ENCODE data around the gene LMOD3.
A peak's percentile ranks its signal among the peaks of the same experiment; 100 is the strongest.

Gene LMOD3

DNA sequence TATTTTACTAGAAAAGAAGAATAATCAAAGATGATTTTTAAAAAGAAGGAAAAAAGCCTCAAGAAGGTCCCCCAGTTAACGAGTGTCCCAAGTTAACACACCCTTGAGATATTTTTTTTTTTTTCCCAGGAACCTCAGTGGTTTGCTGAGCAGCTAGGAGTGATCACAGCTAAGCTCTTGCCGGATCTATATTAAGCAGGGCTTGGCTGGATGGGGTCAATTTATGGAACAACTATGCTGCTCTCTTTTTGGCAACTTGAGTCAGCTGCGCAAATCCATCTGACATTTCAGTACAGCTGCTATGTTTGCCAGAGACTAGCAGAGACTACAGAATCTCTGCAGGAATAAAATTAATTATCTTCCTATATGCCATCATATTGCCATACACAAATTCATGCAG is at the start of gene LMOD3:
Gene LMOD3, minus strand, starts transcription at position 193 of the 400 bp plus-strand sequence. CDS start 209 bp downstream, outside the sequence.
- no peak for DNase-seq (ENCODE audit: low spot score)

DNA sequence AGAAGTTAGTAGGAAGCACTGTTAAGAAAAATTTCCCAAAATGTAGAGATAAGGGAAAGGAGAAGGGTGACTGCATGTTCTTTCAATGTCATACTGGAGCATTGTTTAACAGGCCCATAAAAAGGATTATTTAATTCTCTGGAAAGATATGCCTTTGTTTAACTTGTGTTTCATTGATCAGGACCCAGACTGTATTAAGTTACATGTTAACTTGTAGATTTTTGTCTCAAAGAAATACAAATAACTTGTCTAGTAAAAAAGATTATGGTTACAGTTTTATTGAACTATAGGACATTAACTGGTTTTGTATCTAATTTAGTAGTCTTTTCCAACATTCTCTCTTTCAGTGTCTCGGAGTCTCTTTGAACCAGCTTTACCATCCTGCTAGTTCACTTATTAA is 49.7 kb upstream of the LMOD3 start:
- no peak for DNase-seq (ENCODE audit: low spot score)

DNA sequence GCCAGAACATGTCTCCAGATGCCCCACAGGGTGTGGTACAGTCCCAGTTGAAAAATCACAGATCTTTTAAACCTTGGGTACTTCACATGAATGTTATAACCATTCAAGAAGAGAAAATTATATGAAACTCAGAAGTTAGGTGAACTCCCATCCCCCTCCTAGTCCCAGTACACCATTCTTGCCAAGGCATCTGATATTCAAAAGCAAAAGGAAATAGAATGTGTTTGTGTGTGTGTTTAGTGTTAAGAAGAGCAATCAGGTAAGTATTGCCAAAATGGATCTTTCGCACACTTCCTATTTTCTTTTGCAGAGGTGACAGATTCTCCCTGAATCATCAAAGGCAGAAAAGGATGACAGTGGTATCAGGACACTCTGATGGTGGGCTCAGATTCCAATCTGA is 44.1 kb upstream of the LMOD3 start:
- no peak for DNase-seq (ENCODE audit: low spot score)

DNA sequence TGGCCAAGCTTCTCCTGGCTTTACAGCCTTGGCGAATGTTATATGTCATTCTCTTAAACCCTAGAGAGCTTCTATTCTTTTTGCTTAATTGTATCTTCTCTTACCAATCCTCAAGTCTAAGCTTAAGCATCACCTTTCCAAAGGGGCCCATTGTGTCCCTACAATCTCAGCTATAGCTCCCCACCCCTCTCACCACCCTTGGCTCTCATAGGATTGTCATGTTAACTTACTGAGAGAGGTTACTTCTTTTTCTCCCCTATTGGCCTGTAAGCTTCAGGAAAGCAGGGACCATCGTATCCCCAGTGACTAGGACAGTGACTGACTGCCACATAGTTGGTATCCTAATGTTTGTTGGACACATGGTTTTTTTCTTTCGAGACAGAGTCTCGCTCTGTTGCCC is 43.3 kb upstream of the LMOD3 start:
- no peak for DNase-seq (ENCODE audit: low spot score)

DNA sequence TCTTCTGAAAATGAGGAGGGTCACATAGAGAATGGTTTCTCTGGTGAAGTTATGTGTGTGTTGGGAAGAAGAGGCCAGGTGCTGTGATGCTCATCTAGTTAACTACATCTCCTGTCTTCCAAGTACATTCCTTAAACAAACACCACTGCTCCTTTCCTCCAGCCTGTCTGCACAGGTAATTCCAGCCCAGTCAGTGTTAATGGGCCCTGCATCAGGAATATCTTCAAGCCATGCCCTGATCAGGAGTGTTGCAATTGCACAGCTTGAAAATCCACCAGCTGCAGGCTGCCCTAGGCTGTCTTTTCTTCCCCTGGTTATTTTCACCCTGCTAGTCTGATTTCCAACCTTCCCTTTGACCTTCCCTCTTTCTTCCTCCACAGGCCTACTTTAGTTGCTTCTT is 41.9 kb upstream of the LMOD3 start:
- DNase-seq (ENCODE audit: low spot score): no peak

DNA sequence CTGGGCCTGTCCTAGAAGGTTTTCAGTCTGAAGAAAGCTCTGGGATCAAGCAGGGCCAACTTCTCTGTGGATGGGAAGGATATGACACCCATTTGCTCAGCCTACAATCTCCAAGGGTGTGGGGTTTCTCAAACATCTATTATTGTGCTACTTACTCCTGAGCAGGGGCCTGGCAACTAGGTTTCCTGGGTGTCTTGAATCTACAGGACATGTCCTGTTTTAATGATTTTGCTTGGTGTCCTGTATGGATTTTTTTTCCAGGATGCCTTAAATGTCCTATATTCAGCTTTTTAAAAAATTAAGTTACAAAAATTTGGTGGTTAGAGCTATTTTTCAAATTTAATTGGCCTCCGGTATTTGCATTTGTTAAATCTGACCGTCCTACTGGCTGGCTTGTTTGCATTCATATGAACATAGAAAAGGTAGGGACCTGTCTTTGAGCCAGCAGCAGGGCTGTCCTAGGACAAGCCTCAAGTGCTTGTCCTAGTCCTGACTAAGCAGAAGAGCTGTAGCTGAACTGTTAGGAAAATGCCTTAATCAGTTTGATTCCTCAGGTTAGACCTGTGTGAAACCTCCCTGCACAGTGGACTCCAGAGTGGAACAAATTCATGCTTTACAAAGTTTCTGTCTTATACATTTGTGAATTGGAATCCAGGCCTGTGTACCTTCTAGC is 40.0 kb upstream of the LMOD3 start:
- no peak for DNase-seq (ENCODE audit: low spot score)

DNA sequence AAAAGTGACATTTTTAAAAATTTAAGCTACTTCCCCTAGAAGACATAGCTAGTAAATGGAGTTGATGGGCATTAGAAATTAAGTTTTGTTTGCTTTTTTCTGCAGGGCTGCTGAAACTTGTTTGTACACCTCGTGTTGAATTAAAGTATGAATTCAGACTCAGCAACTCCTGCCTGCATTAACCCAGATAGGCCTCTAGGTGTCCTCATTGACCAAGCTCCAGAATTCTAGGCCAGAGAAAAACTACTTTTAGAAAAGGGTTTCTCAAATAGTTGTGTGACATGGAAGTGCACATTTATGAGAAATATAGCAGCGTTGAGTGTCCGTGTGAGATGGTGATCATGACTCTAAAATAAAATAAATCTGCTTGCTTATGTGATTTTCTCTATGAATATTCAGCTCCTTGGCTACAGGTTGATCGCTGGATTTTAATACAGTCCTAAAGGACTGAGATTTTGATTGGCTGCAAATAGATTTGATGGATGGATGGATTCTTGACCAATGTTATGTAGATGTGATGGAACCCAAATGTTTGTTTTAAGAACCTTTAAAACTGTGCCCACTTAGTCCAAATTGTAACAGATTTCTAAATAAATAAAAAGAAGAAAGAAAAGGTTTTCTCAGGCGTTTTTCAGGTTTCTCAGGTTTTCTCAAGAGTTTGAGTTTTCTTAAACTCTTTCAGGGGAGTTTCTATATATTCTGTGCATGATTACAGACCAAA is 39.4 kb upstream of the LMOD3 start:
- DNase-seq (ENCODE audit: low spot score): peak; percentile 58

DNA sequence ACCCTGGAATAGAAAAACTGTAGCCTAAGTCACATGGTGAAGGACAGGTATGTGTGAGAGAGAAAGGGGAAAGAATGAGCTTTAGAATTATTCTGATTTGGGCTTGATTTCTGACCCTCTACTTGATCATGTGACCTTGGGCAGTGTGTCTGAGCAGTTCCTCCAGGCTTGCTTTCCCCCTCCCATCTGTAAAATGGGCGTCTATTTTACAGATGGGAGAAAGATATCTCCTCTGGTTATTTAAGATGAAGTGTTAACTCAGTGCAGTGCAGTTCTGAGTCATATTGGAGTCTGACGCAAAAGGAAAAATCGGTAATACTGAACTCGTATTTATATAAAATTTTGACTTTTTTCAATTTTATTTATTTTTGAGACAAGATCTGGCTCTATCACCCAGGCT is 38.1 kb upstream of the LMOD3 start:
- no peak for DNase-seq (ENCODE audit: low spot score)

DNA sequence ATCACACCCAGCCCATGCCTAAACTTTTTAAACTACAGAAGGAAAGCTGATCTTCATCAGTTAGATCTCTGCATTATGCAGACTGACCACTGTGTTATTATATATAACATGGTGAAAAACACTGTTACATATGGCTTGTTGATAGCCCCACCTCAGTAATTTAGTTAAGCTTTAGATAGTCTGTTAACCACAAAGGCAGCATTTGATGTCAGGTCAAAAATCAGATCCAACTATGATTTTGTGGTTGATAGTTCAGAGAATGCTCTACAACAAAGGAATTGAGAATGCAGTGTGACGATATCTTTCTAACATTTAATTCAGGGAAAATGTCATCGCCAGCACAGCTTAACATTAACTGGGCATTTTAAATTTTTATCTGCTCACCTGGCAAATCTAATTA is 37.7 kb upstream of the LMOD3 start:
- no peak for DNase-seq (ENCODE audit: low spot score)

DNA sequence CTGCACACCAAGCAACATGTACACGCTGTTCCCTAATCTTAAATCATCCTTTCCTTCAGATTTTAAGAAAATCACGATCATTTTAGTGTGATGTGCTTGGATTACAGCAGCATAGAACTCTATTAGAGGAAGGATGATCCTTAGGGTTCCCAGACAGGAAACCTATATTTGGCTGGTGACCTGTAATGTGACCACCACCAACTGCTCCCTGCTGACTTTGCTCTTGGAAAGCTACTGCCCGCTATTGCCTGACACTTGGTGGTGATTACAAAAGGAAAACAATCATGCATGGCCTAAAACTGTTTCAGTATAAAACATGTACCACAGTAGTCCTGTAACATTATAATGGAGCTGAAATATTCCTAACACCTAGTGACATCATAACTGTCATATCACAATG is 27.2 kb upstream of the LMOD3 start:
- DNase-seq (ENCODE audit: low spot score): no peak

DNA sequence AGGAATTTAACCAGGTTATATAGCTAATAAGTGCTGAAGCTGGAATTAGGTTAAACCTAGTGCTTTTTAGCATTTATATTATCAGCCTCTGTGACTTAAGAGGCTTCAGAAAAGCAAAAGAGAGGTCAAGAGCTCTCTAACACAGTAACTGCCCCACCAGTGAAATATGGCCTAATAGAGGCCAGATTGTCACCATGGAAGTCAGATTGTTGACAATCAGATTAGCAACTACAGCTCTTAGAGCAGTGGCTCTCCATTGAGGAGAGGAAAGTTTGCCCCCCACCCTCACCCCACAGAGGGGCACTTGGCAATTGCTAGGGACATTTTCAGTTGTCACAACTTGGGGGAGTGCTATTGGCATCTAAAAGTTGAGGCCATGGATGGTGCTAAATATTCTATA is 23.3 kb upstream of the LMOD3 start:
- no peak for DNase-seq (ENCODE audit: low spot score)

DNA sequence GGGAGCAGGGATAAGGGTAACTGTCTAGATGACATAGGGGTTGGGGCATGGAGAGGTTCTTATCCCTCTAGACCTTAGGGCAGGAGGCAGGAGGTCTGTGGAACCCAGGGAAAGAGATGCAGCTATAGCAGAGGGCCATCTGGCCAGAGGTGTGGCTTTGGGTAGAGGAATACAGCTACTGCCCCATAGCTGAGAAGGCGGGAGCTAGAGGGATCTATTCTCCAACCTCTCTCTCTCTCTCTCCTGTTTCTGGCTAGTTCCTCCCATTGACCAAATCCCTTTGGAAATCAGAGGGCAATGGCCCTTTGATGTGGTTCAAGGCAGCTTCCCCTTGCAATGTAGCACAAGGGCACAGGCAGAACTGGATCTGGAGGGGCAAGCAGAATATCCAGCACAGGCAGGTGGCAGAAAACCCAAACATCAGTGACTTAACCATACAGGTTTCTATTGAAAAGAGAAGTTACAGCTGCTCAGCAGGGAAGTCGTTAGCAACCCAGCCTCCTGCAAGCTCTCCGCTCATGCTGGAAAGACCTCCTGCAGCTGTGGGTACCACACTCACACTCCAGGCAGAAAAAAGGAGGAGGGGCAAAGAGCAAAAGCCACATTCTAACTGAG is 22.3 kb upstream of the LMOD3 start:
- no peak for DNase-seq (ENCODE audit: low spot score)

DNA sequence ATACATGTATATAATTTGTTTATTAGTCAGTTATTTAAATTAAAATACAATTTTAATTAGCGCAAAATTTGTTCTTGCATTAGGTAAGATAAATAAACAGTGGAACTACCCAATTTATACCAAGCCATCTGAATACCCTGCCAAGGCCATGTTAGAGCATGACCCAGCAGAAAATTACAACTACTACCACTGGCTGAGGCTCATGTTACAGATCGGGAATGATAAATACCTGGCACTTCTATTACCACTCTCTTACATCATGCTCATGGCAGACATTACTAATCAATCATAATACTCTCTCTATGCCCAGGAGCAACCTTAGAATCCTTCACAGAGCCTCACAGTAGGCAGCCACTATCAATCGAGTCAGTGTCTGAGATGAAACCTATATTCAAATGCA is 21.2 kb upstream of the LMOD3 start:
- DNase-seq (ENCODE audit: low spot score): peak; percentile 3

DNA sequence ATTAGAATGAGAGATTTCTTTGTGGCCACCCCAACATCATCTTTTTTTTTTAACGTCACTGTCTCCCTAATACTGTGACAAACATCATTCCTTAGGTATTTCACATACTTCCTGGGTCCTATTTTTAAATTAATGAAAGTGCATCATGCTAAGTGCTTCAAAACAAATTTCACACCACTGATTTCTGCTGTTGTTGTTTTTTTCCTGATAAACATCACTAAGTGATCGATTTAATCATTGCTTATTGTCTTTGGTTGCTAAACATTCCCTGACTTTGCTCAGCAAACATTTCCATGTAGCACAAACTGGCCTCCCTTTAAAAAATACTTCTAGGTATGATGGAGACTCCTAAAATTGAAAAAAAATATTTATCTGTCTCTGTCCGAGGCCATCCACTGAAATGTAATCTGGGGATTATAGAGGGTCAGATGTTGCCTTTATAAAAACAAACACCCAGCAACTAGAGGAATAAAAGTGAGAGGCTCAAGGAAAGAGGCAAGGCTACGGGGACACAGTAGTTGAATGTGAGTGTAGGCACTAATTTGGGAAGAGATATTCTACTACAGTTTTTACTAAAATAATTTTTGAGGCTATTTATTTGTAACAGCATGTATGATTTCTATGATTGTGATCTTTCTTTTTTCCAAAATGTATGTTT is 20.5 kb upstream of the LMOD3 start:
- no peak for DNase-seq (ENCODE audit: low spot score)

DNA sequence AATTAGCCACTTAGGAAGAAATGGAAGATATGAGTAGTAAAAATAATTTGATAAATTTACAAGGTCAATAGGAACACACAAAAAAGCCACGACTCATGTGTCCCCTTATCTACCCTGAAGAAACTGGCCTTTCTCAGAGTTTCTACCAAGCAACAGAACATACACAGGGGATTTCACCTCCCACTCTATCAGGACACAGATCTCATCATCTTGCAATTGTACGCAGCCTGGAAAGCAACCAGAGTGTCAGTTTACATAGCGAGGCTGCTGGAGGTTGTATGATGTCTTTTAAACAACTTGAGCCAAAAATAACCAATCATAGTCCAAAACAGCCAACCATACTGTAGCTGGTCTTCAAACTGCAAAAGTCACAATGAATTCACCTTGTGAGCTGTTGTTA is 19.7 kb upstream of the LMOD3 start:
- no peak for DNase-seq (ENCODE audit: low spot score)

DNA sequence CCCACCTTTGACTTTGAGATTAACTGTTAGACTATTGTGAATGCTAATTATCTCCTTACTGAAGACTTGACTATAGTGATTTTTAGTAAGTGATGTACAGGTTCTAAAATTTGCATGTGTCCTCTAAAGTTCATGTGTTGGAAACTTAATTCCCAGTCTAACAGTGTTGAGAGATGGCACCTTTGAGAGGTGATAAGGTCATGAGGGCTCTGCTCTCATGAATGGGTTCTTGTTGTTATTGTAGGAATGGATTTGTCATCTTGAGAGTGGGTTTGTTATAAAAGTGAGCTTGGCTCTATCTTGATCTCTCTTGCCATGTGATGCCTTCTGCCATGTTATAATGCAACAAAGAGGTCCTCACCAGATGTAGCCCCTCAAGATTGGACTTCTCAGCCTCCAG is 18.9 kb upstream of the LMOD3 start:
- no peak for DNase-seq (ENCODE audit: low spot score)

DNA sequence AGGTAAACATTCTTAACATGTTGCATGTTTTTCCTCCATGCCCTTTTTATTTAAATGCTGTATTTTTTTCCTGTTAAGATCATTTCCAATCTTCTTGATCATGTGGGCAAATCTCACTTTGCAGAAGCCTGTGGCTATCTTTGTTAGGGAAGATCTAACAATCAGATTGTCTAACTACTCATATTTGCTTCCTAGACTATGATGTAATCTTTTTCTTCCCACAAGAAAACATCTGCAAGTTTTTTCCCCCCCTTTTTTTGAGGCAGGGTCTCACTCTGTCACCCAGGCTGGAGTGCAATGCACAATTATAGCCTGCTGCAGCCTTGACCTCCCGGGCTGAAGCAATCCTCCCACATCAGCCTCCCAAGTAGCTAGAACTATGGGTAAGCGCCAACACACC is 15.0 kb upstream of the LMOD3 start:
- no peak for DNase-seq (ENCODE audit: low spot score)

DNA sequence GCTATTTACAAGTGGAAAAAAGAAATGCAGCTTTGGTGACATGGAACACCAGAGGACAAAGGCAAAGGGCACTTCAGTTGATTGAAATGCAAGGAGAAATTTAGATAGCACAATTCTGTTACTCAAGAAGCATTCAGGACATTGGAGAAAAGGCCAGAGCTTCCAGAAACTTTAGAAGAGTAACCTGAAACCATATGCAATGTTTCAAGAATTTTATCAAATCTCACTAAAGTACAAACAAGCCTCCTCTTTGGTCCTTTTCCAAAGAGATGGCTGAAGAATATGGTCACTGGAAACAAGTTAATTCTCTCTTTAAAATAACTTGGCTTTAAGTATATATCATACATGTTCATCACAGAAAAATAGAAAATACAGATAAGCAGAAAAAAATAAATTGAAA is 14.6 kb upstream of the LMOD3 start:
- no peak for DNase-seq (ENCODE audit: low spot score)

DNA sequence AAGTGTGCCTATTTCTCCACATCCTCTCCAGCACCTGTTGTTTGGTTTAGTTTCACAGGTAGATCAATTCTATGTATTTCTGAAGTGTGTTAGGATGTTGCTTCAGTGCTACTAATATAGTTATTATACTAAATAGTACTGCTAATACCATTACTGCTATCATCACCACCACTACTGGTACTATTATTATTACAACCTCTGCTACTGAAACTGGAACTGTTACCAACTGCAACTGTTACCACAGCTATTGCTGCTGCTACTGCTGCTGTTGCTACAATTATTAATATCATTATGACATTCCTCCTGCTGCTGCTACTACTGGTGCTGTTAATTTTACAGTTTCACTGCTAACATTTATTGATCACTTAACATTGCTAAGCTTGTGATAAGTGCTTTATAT is 8.3 kb upstream of the LMOD3 start:
- DNase-seq (ENCODE audit: low spot score): no peak

DNA sequence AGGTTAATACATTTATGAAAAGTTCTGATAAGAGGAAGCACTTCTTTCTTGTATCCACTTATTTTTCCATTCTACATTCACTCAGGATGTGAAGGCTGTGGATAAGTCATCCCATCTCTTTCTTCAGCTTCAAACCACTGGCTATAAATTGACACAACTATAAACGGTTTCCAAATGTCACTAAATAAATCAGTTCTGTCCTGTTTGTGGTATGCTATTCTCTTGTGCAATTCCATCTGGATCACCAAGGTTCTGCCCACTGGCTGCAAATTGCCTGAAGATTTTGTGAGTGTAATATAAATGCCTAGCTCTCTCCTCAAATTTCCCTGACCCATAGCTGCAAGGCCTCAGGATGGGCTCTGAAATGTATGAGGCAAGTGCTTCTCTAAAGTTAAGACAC is 7.1 kb upstream of the LMOD3 start:
- DNase-seq (ENCODE audit: low spot score): no peak

DNA sequence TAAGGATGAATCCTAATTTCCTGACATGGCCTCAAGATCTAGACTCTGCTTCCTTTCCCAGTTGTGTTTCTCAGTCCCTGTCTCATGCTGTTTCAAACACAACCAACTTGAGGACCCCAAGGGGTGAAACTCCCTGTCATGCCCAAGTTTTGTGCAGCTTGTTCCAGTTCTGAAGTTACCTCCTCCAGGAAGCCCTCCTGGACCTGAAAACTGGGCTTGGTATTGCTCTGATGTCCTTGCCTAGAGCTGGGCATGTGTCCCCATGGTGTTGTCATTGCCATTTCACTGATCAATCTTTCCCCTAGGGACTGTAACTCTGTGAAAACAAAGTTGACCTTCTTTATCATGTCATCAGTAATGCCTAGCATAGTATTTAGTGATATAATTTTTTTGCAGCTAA is 6.1 kb upstream of the LMOD3 start:
- DNase-seq (ENCODE audit: low spot score): no peak

DNA sequence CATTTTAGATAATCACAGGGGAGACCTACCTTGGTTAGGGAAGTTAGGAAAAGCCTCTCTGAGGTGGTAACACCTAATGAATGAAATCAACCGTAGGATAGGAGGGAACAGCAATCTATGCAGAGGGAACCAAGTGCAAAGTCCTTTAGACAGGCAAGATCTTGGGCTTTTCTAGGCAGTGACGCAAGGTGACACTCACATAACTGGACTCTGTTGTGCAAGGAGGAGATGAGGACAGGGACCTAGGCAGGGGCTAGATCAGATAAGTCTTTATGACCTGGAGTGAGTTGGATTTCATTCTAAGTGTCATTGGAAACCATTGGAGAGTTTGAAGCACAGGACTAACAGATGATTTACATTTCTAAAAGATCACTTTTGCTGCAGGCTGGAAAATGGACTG is 4.6 kb upstream of the LMOD3 start:
- no peak for DNase-seq (ENCODE audit: low spot score)

DNA sequence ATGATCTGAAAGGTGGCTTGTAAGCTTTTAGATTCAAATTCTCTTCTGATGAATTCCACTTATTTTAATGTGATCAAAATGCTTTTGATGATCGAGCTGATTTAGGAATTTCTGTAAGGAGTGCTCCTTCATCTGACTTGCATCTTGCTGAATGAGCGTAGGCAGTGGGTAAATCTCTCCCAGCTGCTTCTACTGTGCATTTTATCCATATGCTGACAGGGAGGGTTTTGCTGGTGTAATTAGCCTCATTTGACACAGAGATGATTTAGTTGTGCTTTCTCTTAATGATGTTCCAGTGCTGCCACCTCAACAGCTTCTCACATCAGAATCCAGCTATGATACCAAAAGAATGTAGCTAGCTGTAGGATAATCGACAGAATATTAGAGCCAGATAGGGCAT is 3.8 kb upstream of the LMOD3 start:
- DNase-seq (ENCODE audit: low spot score): no peak
